ENCODE measurements around the gene RAC2. TPM values are rescaled to one million over a fixed set of nuclear protein-coding genes. Genes with fewer than 3 reads are reported as not detected.

RAC2 gene
- polyA plus RNA-seq, 2 of the 4 experiments (the other 2 are of a cell fraction) = 0.05 TPM; not detected in 1

GRCh38 chr22:37279331-37280181 lies 35.5 kb upstream of the RAC2 start:
- ChIA-PET CTCF (interaction anchor here (1.2 to 1.4 kb wide), 3 partner anchors 15 to 193 kb away, joined by 3 to 6 read pairs (median 4); no protein-coding TSS in a partner anchor), POLR2A (no interaction called here)
- H3K27ac ChIP-seq = no peak overlapping the region
- DNase-seq (ENCODE audit: low read depth in 1 of 2, low spot score in 1 of 2) (no peak), ATAC-seq (no peak), FAIRE-seq (no peak)
- 77% methylated on average over 17 of the region's 17 CpGs for WGBS (ENCODE audit: missing lambda C conversion rate)
- TF ChIP-seq CBX8 (IDR thresholded peaks at IDR 0.05) (no peak), ZFP36 (IDR thresholded peaks at IDR 0.05; ENCODE audit: borderline replicate concordance, partially characterized antibody) (no peak), ZC3H11A (IDR thresholded peaks at IDR 0.05) (no peak), SMC3 (IDR thresholded peaks at IDR 0.05) (no peak), NFE2L2 (conservative IDR thresholded peaks at IDR 0.05; ENCODE audit: low read length) (no peak), ELK1 (IDR thresholded peaks at IDR 0.05; ENCODE audit: low read depth, low read length) (no peak), EP300 (IDR thresholded peaks at IDR 0.05) (no peak), RCOR1 (IDR thresholded peaks at IDR 0.05; ENCODE audit: low read depth, low read length) (no peak), HEYL (CRISPR knock-in tag; IDR thresholded peaks at IDR 0.05) (no peak), TFCP2L1 (CRISPR knock-in tag; IDR thresholded peaks at IDR 0.05) (no peak), BHLHE40 (IDR thresholded peaks at IDR 0.05; ENCODE audit: low read depth, low read length) (no peak), RNF2 (IDR thresholded peaks at IDR 0.05; ENCODE audit: borderline replicate concordance, low read depth) (no peak), JUN (IDR thresholded peaks at IDR 0.05) (no peak)
- no peak overlapping the region for H3K4me3 ChIP-seq
- H3K4me2 ChIP-seq = no peak overlapping the region
- H3K4me1 ChIP-seq = no peaks in the 10 kb centered on the region
- no peaks in the 10 kb centered on the region for H3K9me3 ChIP-seq

DNA sequence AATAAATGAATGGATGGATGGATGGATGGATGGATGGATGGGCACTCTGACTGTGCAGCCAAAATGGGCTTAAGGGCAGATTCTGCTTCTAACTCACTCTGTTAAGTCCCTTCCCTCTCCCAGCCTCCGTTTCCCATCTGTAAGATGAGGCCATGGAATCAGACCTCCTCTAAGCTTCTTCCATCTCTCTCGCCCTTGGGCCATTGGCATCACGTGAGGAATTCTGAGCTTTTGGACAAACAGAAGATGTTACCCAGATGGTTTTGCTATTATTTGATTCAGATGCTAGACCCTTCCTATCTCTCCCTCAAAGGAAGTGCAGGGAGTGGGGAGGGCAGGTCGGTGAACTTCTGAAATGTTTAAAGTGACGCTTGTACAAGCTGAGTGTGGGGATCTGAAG lies 34.2 kb upstream of the RAC2 start:
- TF ChIP-seq RCOR1 (IDR thresholded peaks at IDR 0.05; ENCODE audit: low read depth, low read length) (no peak), ZC3H11A (IDR thresholded peaks at IDR 0.05) (no peak), REST (IDR thresholded peaks at IDR 0.05) (no peak), HOXA7 (CRISPR knock-in tag; IDR thresholded peaks at IDR 0.05) (no peak), CBX8 (IDR thresholded peaks at IDR 0.05) (no peak), CEBPB (IDR thresholded peaks at IDR 0.05) (no peak), ZFP36 (IDR thresholded peaks at IDR 0.05; ENCODE audit: borderline replicate concordance, partially characterized antibody) (no peak), KDM5A (IDR thresholded peaks at IDR 0.05) (no peak), E2F6 (IDR thresholded peaks at IDR 0.05; ENCODE audit: borderline replicate concordance, low read depth) (no peak)
- TF ChIP-seq, protein P1, sequence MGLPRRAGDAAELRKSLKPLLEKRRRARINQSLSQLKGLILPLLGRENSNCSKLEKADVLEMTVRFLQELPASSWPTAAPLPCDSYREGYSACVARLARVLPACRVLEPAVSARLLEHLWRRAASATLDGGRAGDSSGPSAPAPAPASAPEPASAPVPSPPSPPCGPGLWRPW (IDR thresholded peaks at IDR 0.05) = no peak
- TF ChIP-seq, protein P2, sequence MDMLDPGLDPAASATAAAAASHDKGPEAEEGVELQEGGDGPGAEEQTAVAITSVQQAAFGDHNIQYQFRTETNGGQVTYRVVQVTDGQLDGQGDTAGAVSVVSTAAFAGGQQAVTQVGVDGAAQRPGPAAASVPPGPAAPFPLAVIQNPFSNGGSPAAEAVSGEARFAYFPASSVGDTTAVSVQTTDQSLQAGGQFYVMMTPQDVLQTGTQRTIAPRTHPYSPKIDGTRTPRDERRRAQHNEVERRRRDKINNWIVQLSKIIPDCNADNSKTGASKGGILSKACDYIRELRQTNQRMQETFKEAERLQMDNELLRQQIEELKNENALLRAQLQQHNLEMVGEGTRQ (IDR thresholded peaks at IDR 0.05) = no peak
- Histone ChIP-seq H3K27ac (no peak overlapping the region), H3K9me3 (no peaks in the 10 kb centered on the region), H3K4me3 (no peak overlapping the region), H3K4me2 (no peak overlapping the region), H3K4me1 (no peaks in the 10 kb centered on the region)
- POLR2A ChIA-PET = no interaction called here
- no peak for ATAC-seq
- CTCF ChIA-PET = interaction anchor here (1.3 to 1.4 kb wide), 3 partner anchors 10 to 17 kb away, joined by 6 read pairs; no protein-coding TSS in a partner anchor
- no peak for FAIRE-seq
- DNase-seq (ENCODE audit: low read depth in 1 of 2, low spot score in 1 of 2) = no peak
- 61% methylated on average over 5 of the region's 5 CpGs for WGBS (ENCODE audit: missing lambda C conversion rate)
